ENCODE data around the gene MTUS2.

The MTUS2 gene

GRCh38 chr13:29452773-29453616 is 632.9 kb downstream of the MTUS2 start:
- DNase-seq (ENCODE audit: low read depth) = no peak

- DNase-seq (ENCODE audit: low read depth) = no peak
Measured at GRCh38 chr13:29453617-29454011, 633.5 kb downstream of the MTUS2 start.

DNA sequence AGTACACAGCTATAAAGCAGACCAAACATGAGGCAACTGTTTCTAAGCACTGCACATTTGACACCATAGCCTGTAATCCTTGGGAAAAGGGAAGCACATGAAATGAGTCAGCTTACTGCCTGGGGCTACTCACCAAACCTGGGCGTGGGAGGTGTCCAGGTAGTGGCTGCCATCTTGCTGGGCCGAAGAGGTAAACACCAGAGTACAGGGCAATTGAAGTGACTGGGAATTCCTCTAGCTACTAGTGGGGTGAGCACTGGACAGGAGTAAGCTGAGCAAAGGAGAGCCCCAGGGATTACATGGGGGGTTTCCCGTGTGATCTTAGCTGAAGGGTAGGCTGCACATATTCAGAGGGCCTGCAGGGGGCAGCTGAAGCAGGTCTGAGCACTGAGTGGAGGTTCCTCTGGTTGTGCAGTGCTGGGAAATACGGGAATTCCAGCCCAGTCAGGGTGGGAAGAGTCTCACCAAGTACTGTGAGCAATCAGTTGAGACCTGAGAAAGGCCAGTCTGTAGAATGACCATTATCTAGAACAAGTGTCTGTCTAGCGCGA is 634.9 kb downstream of the MTUS2 start:
- no peak for DNase-seq (ENCODE audit: low read depth)

GRCh38 chr13:29456419-29456818 is 636.3 kb downstream of the MTUS2 start:
- no peak for DNase-seq (ENCODE audit: low read depth)

- DNase-seq (ENCODE audit: low read depth) = no peak
Measured at GRCh38 chr13:29457299-29457698, 637.2 kb downstream of the MTUS2 start.

GRCh38 chr13:29458419-29458818 is 638.3 kb downstream of the MTUS2 start:
- no peak for DNase-seq (ENCODE audit: low read depth)

GRCh38 chr13:29459813-29460355 is 639.7 kb downstream of the MTUS2 start:
- DNase-seq (ENCODE audit: low read depth) = no peak

DNA sequence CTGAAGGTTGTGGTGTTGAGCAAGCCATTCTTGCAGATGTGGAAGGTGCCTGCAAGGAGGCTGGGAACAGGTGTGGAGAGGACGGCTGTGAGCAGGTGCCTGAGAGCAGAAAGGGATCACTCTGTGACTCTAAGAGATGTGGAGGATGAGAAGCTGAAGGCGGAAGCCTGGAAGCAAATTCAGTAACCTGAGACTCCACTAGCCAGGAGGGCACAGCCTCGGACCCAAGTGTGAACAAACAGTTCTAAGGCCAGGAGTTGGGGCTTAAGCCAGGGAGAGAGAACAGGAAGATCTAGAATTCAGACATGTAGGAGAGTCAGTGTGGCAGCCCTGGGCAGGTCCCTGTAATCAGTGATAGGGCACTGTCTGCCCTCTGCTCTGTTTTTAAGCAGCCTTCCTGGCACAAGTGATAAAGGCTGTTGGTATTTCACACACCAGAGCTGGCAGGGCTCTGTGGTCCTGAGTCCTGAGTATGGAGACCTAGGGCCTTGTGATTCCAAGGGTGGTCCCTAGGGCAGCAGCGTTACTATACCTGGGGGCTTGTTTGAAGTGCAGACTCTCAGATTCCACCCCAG is 644.1 kb downstream of the MTUS2 start:
- no peak for DNase-seq (ENCODE audit: low read depth)

DNA sequence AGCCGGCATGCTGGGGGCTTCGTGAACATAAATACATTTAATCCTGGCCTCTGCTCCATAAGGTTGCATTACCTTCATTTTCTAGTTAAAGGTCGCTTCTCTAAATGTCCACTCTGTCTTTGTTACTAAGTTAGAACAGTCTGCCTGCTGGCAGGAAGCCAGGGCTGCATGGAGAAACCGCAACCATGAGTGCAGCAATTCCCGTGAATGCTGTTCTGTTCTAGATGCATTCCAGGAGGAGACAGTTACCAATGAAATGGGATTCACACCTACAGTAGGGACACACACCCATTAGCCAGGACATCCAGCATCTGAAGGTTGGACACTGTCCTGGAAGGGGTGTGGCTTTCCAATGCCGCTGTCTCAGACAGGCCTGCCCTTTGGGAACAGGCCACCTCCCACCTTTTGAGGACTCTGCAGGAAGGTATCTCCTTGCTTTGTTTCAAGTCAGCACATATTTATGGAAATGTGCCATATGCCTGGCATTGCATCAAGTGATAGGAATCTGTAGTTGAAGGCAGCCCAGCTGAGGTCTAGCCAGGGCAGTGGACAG is 645.7 kb downstream of the MTUS2 start:
- no peak for DNase-seq (ENCODE audit: low read depth)

DNA sequence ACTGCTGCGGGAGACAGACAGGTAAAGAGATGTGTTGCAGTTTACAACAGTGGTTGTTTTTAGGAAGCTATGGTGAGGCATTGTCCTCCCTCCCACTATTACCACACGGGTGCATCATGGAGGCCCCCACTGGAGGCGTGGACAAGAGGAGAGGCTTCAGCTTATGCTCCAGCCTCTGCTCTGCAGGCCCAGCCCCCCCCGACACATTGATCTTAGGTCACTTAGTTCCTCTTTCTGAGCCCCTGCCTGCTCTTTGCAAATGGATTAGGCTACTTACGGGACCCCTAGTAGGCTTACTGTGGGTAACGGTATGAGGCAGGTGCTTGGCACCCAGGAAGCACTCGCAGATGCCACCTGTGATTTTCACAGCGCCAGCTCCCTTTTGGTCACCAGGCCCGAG is 651.4 kb downstream of the MTUS2 start:
- DNase-seq (ENCODE audit: low read depth) = no peak

DNA sequence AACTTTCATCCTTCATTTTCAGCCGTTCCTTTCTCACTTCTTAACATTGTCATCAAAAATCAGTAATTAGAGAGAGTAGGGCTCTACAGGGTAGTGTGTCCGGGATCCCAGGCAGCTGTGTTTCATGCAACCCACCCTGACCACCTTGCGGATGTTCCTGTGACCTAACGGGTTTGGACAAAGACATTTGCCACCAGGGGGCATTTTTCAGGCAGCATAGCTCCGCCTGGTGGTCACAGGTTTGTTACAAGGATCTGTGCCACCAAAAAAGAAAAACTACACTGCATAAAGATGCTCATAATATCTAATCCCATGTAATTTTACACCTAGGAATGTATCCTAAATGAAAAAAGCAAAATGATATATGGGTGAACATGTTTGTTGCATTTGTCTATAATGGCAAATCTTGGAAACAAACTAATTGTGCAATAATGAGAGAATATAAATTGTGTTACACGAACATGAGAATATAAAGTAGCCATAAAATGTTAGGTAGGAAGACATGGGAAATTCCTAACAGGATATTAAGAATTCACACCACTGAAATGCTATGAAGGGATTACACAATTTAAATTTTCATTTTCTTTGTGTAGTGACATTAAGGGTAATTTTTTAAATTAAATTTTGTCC is 652.3 kb downstream of the MTUS2 start:
- peak; percentile 32 for DNase-seq (ENCODE audit: low read depth)

DNA sequence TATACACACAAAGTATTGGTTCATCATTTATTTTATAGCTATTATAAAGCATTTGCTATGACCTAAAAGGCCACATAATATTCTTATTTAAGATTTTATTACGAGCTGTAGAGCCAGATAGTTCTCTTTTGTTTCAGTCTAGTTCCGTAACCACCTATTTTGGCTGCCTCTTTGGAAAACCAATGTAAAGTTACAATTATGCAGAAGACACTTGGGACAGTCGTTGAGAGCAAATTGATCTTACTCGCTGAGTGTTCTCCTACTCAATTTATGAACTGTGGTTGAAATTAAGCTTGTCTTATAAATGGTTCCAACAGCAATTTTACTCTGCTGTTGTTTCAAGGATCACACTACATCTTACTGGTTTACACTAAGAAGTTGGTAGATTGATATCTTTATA is 653.0 kb downstream of the MTUS2 start:
- DNase-seq (ENCODE audit: low read depth) = no peak

DNA sequence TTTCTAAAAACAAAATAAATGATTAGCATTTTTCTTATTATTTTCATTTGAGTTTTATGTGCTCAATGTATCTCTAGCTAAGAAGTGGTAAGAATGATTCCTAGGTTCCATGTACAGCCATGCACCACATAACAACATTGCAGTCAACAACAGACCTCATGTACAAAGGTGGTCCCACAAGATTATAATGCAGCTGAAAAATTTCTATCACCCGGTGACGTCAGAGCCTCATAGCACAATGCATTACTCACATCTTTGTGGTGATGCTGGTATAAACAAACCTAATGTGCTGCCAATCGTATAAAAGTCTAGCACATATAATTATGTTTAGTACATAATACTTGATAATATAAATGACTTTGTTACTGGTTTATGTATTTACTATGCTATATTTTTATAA is 654.9 kb downstream of the MTUS2 start:
- no peak for DNase-seq (ENCODE audit: low read depth)

DNA sequence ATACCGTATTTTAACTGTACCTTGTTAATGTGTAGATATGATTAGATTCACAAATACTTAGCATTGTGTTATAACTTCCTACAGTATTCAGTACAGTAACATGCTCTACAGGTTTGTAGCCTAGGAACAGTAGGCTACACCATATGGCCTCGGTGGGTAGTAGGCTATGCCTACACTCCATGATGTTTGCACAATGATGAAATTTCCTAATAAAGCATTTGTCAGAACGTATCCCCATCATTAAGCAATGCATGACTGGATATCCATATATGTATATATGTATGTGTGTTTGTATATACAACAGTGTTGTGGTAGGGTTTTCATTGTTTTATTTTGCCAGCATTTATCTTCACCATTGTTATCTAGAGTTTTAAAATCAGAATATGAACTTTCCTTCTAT is 655.9 kb downstream of the MTUS2 start:
- DNase-seq (ENCODE audit: low read depth) = no peak

- DNase-seq (ENCODE audit: low read depth) = no peak
Measured at GRCh38 chr13:29479716-29480492, 659.8 kb downstream of the MTUS2 start.

- no peak for DNase-seq (ENCODE audit: low read depth)
Measured at GRCh38 chr13:29480893-29481525, 660.9 kb downstream of the MTUS2 start.

GRCh38 chr13:29481603-29482002 is 661.5 kb downstream of the MTUS2 start:
- DNase-seq (ENCODE audit: low read depth) = no peak

GRCh38 chr13:29482504-29482903 is 662.4 kb downstream of the MTUS2 start:
- DNase-seq (ENCODE audit: low read depth) = no peak

DNA sequence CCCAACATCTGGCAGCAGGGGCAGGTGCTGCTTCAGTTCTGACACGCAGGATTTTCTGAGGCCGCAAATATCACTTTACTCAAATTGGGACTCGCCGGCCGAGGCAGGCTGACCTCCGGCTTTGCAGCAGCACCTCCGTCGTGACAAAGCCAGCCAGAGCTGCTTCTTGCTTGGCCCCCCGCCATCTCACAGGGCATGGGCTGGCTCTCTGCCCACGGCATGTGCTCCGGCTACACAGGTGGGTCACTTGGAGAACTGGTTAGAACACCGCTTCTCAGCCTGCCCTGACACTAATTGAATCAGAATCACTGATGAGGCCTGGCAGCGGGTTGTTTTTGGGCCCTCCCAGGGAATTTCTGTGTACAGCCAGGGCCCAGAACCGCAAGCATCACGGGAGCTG is 663.1 kb downstream of the MTUS2 start:
- no peak for DNase-seq (ENCODE audit: low read depth)

GRCh38 chr13:29483623-29484022 is 663.5 kb downstream of the MTUS2 start:
- no peak for DNase-seq (ENCODE audit: low read depth)

DNA sequence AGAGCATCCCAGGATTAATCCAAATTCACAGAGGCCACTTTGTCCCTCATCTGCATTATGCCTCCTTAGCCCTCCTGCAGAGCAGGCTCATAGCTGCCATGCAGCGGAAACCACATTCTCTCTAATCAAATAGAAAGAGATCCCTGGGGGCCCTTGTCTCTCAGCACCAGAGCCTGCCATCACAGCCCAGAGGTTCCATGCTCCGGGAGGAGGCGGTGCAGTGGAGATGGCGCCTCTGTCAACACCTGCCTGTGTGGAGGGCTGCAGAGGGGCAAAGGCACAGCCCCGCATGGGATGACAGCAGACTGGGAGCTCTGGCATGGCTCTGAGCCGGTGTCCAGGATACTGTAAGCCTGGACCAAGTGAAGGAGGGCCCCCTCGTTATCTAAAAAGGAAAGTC is 664.1 kb downstream of the MTUS2 start:
- no peak for DNase-seq (ENCODE audit: low read depth)
